Measurements from ENCODE around the gene PHLDB1. TPM values are rescaled to one million over a fixed set of nuclear protein-coding genes. Genes with fewer than 3 reads are reported as not detected.
"Not testable (repeated sequence)": the region's sequence is repeated elsewhere in the genome, so short reads cannot be mapped to it uniquely, and the experiment has no call there.

PHLDB1 gene
- total RNA-seq, 1 experiment from 2014 or later = 36.2 TPM

DNA sequence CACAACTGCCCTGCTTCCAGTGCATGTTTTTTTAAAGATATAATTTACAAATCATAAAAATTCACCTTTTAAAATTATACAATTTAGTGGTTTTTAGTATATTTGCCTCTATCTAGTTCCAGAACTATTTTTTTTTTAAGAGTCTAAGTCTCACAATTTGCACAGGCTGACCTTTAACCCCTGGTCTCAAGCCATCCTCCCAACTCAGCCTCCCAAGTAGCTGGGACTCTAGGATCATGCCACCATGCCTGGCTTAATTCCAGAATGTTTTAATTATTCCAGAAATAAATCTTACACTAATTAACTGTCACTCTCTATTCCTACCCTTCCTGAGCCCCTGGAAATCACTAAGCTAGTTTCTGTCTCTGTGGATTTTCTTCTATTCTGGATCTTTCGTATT is 36.6 kb upstream of the PHLDB1 start:
- ChIA-PET CTCF (no interaction called here), POLR2A (no interaction called here), RAD21 (ENCODE audit: low non-redundant PET in 1 of 2, low total read pairs in 2 of 2, uncharacterized antibody in 2 of 2, unreplicated experiment in 2 of 2) (no interaction called here)
- ATAC-seq (no peak), DNase-seq (ENCODE audit: low read depth, low spot score) (no peak)
- no peaks in the 10 kb centered on the region for H3K9me2 ChIP-seq (ENCODE audit: insufficient read depth)
- H3K27ac ChIP-seq (ENCODE audit: low read depth, low read length) = no peak overlapping the region
- H3K4me2 ChIP-seq (ENCODE audit: low read length) = no peak overlapping the region
- no TSS peak for BruUV-seq (replicated peaks)
- peaks cover 36% of the 10 kb centered on the region for H3K79me2 ChIP-seq (ENCODE audit: insufficient read depth, low read length)
- no peaks in the 10 kb centered on the region for H3K9me3 ChIP-seq (ENCODE audit: control insufficient read depth in 1 of 2, insufficient read depth in 1 of 2, low read depth in 1 of 2, low read length in 2 of 2)
- no peak overlapping the region for H3K9ac ChIP-seq (ENCODE audit: low read length)
- peaks cover 5 to 32% of the 10 kb centered on the region in 2 experiments for H3K4me1 ChIP-seq (ENCODE audit: control insufficient read depth in 1 of 2, insufficient read depth in 2 of 2, low read length in 2 of 2)
- TF ChIP-seq EZH2phosphoT487 (IDR thresholded peaks at IDR 0.05; ENCODE audit: borderline replicate concordance) (no peak), SRF (IDR thresholded peaks at IDR 0.05; ENCODE audit: low read depth) (no peak), CBX3 (IDR thresholded peaks at IDR 0.05; ENCODE audit: low read depth) (no peak), ELF1 (IDR thresholded peaks at IDR 0.05; ENCODE audit: borderline replicate concordance, low read depth) (no peak), POLR2AphosphoS5 (IDR thresholded peaks at IDR 0.05; ENCODE audit: low read depth, low read length) (no peak), TCF7L2 (IDR thresholded peaks at IDR 0.05; ENCODE audit: borderline replicate concordance, extremely low read depth, insufficient read depth, insufficient read length) (no peak)
- H2AFZ ChIP-seq (ENCODE audit: low read depth, low read length, poor library complexity, severe bottlenecking) = peak overlapping the region; percentile 39
- H3K27me3 ChIP-seq (ENCODE audit: insufficient read depth, low read length) = no peaks in the 10 kb centered on the region
- intact Hi-C loops (cut with micrococcal nuclease) = no loop called here
- no peak overlapping the region for H3K4me3 ChIP-seq (replicated peaks in 1 of 2; ENCODE audit: low read depth in 1 of 2, low read length in 2 of 2)
- no peaks in the 10 kb centered on the region for H3K36me3 ChIP-seq (ENCODE audit: control insufficient read depth in 1 of 2, insufficient read depth in 2 of 2, low read length in 2 of 2)
- peaks cover 6% of the 10 kb centered on the region; the same call in 1 of the 2 replicates for H4K20me1 ChIP-seq (ENCODE audit: insufficient read depth)

DNA sequence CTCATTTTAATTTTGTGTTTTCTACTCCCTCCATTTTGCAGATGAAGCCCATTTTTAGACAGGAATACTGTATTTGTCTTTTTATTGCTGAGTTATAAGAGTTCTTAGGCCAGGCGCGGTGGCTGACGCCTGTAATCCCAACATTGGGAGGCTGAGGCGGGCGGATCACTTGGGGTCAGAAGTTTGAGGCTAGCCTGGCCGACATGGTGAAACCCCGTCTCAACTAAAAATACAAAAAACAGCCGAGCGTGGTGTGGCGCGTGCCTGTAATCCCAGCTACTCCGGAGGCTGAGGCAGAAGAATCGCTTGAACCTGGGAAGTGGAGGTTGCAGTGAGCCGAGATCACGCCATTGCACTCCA is 35.7 kb upstream of the PHLDB1 start:
- H3K36me3 ChIP-seq (ENCODE audit: control insufficient read depth in 1 of 2, insufficient read depth in 2 of 2, low read length in 2 of 2); H3K27me3 ChIP-seq (ENCODE audit: insufficient read depth, low read length); CTCF ChIA-PET; DNase-seq (ENCODE audit: low read depth, low spot score); RAD21 ChIA-PET (ENCODE audit: low non-redundant PET in 1 of 2, low total read pairs in 2 of 2, uncharacterized antibody in 2 of 2, unreplicated experiment in 2 of 2); H4K20me1 ChIP-seq (ENCODE audit: insufficient read depth); H3K9me2 ChIP-seq (ENCODE audit: insufficient read depth); H3K9me3 ChIP-seq (ENCODE audit: control insufficient read depth in 1 of 2, insufficient read depth in 1 of 2, low read depth in 1 of 2, low read length in 2 of 2); intact Hi-C loops (cut with micrococcal nuclease): not testable (repeated sequence)
- BruUV-seq (replicated peaks) = TSS peak; percentile 91
- Histone ChIP-seq H3K27ac (ENCODE audit: low read depth, low read length) (peak overlapping the region; percentile 49), H3K9ac (ENCODE audit: low read length) (peak overlapping the region; percentile 97), H3K4me3 (replicated peaks in 1 of 2; ENCODE audit: low read depth in 1 of 2, low read length in 2 of 2) (peak overlapping the region; percentile 97 to 99), H3K79me2 (ENCODE audit: insufficient read depth, low read length) (peaks cover 45% of the 10 kb centered on the region), H3K4me1 (ENCODE audit: control insufficient read depth in 1 of 2, insufficient read depth in 2 of 2, low read length in 2 of 2) (peaks cover 5 to 25% of the 10 kb centered on the region in 2 experiments), H2AFZ (ENCODE audit: low read depth, low read length, poor library complexity, severe bottlenecking) (peak overlapping the region; percentile 39), H3K4me2 (ENCODE audit: low read length) (peak overlapping the region; percentile 82)
- peak; percentile 29 for ATAC-seq
- POLR2A ChIA-PET = interaction anchor here (1.1 kb wide), 1 partner anchor 44 kb away, joined by 4 read pairs; the partner anchor contains the start of gene TTC36

Data from HCT116 (cell line).